Measurements from ENCODE around the gene BMP2.

Gene BMP2

GRCh38 chr20:6767536-6768227 is at the start of gene BMP2:
TSS of gene BMP2 (plus strand) at chr20:6767686. CDS start at chr20:6770127, 2,441 bp downstream.
- DNase-seq, result no peak

GRCh38 chr20:6718662-6719368 is 48.7 kb upstream of the BMP2 start:
- no peak for DNase-seq

- DNase-seq, result no peak
Observed at GRCh38 chr20:6719369-6719721, 48.1 kb upstream of the BMP2 start.

- no peak for DNase-seq
Observed at GRCh38 chr20:6726761-6727160, 40.7 kb upstream of the BMP2 start.

GRCh38 chr20:6730672-6731328 is 36.7 kb upstream of the BMP2 start:
- DNase-seq, result no peak

GRCh38 chr20:6732001-6732447 is 35.5 kb upstream of the BMP2 start:
- DNase-seq, result no peak

- no peak for DNase-seq
Observed at GRCh38 chr20:6732851-6733250, 34.6 kb upstream of the BMP2 start.

- DNase-seq, result no peak
Observed at GRCh38 chr20:6733965-6734364, 33.5 kb upstream of the BMP2 start.

- no peak for DNase-seq
Observed at GRCh38 chr20:6735942-6736845, 31.3 kb upstream of the BMP2 start.

GRCh38 chr20:6739406-6739805 is 28.1 kb upstream of the BMP2 start:
- DNase-seq, result no peak

- DNase-seq, result no peak
Observed at GRCh38 chr20:6740096-6740495, 27.4 kb upstream of the BMP2 start.

- DNase-seq, result no peak
Observed at GRCh38 chr20:6744180-6744579, 23.3 kb upstream of the BMP2 start.

- no peak for DNase-seq
Observed at GRCh38 chr20:6744805-6745204, 22.7 kb upstream of the BMP2 start.

GRCh38 chr20:6746901-6747609 is 20.4 kb upstream of the BMP2 start:
- DNase-seq, result no peak

GRCh38 chr20:6750438-6750837 is 17.0 kb upstream of the BMP2 start:
- DNase-seq, result no peak

- DNase-seq, result no peak
Observed at GRCh38 chr20:6756693-6757595, 10.5 kb upstream of the BMP2 start.

- DNase-seq, result no peak
Observed at GRCh38 chr20:6764619-6765018, 2.9 kb upstream of the BMP2 start.

- peak; percentile 16 to 22 for DNase-seq
Observed at GRCh38 chr20:6765469-6766058, 1.9 kb upstream of the BMP2 start.

GRCh38 chr20:6766433-6766832 is 1.1 kb upstream of the BMP2 start:
- DNase-seq, result no peak

- no peak for DNase-seq
Observed at GRCh38 chr20:6767126-6767535, 355 bp upstream of the BMP2 start.
